Ureter (tissue), 1 donor: ENCODE data around the gene OCRL. TPM values are rescaled to one million over a fixed set of nuclear protein-coding genes. Genes with fewer than 3 reads are reported as not detected.

ENCODE experiments used
- DNase-seq: peaks from one replicate; pipeline ENCODE4 v3.0.0-alpha.2; 2020; ENCODE audit warnings: low spot score
- total RNA-seq: library from RNA; stranded (reverse); gene quantifications from one replicate; pipeline ENCODE4 v1.2.4, GENCODE V29; 2023
- donor health status: DM: yes; HTN: yes; CAD: no.

OCRL gene
- total RNA-seq, 1 donor from 2014 or later = 43.6 TPM

DNA sequence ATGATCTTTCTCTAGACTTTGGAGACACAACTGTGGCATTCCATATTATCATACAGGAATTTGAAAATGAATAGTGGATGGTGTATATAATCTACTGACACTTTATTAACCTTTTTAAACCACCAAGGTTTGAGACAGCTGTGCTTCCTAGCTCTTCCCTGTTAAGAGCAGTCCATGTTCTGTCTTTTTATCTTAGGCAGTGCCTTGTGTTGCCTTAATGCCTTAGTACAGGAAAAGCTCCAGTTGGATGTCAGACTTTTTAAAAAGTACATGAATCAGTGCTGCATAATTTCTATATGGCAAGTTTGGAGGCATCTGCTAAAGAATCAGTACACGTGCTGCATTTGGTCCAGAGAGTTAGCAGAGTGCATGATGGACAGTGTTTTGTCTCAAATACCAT, 45.1 kb downstream of the OCRL start:
- no peak for DNase-seq

- no peak for DNase-seq
Measured at GRCh38 chrX:129585691-129586090, 45.6 kb downstream of the OCRL start.

DNA sequence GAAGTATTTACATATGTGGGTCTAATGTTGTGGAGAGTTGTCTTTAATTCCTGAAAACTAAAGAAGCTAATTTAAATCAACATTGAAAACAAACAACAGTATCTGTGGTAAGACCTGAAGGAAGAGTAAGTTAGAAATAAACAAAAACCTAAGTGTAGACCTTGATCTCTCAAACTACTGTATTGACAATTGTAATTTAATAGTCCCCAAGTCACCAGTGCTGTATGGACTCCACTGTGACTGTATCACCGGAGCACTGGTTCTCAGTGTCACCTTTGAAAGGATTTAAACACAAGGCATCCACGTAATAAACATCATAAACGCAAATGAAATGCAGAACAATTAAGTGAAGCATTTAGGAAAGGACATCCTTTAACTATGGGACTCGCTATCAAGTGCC, 46.4 kb downstream of the OCRL start:
- no peak for DNase-seq

GRCh38 chrX:129590596-129590995, 50.5 kb downstream of the OCRL start:
- no peak for DNase-seq

DNA sequence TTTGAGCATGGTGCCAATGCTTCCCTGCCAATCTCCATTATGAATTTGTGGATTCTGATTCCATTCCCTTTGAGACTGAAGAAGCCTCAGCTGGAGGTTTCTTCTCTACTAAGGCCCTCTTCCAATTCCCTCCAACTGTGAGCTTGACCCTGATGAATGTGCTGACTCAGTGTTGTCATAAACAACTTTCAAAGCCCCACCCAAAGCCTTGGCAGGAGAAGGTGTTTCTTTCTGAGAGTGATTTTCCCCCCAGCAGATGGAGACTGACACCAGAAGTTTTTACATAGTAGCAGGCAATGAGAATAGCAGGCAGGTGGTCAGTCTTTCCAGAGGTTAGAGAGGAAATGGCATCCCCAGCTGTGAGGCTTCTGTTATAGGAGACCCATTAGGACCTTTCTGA, 53.1 kb downstream of the OCRL start:
- DNase-seq = no peak

GRCh38 chrX:129594781-129595180, 54.7 kb downstream of the OCRL start:
- DNase-seq = no peak

DNA sequence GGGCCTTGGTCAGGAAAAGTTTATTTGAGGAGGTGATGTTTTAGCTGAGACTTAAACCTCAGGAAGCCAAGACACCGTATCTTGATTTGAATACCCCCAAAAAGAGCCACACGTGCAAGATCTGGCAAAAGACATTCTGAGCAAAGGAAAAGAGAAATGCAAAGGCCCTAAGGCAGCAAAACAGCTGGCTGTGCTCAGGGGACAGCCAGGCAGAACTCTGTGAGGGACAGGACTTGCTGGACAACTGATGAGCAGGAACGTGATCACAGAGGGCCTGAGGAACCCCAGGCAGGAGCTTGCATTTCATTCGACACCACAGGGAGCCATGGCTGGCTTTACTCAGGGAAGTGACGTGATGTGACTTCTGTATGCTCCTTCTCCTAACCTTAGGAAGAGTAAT, 56.0 kb downstream of the OCRL start:
- no peak for DNase-seq

DNA sequence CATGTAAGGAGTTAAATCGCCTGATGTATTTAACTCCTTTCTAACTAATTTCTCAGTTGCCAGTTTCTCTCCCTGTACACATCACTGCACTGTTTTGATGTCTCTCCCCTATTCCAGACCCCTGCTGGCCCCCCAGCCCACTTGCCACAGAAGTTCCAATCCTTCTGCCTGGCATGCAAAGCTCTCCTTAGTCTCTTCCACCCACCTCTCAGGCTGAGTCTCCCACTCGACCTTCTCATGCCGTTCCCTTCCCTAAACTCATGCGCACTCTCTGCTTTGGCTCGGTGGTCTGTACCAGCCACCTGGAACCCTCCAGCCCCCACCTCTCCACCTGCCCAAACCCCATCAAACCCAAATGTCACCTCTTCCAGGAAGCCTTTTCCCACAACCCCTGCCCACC, 57.8 kb downstream of the OCRL start:
- DNase-seq = no peak

GRCh38 chrX:129599499-129599898, 59.4 kb downstream of the OCRL start:
- DNase-seq = no peak

DNA sequence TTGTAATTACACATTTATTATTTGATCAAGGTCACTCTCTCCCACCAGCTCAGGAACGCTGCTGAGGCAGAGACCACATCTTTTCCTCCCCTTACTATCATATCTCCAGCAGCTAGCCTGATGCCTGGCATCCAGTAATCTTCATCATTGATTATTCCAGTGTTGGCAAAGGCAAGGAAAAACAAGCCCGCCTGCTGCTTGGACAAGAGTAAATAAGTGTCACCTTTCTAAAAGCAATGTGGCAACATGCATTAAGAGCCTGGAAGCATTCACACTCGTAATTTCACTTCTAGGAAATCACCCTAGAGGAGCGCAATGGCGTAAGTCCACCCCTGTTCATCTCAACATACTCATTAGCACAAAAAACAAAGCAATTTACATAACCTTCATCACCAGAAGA, 59.9 kb downstream of the OCRL start:
- DNase-seq = no peak

GRCh38 chrX:129600981-129601424, 60.9 kb downstream of the OCRL start:
- no peak for DNase-seq

- peak; percentile 67 for DNase-seq
Measured at GRCh38 chrX:129606918-129607317, 66.9 kb downstream of the OCRL start.

- no peak for DNase-seq
Measured at GRCh38 chrX:129608496-129608895, 68.4 kb downstream of the OCRL start.

DNA sequence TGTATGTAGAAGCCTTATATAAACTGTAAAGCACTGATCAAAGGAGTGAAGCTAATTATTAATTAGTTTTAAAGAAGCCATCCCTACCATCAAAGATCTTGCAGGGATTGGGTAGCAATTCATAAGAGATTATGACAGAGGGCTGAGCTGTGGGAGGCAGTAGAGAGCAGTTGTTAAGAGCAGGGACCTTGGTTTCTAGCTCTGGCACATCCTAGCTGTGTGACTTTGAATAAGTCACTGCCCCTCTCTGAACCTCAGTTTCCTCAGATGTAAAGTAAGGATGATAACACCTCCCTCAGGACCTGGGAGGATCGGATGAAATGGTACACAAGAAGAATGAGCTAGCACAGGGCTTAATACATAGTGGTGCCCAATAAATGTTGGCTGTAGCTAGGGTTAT, 69.3 kb downstream of the OCRL start:
- DNase-seq = no peak

DNA sequence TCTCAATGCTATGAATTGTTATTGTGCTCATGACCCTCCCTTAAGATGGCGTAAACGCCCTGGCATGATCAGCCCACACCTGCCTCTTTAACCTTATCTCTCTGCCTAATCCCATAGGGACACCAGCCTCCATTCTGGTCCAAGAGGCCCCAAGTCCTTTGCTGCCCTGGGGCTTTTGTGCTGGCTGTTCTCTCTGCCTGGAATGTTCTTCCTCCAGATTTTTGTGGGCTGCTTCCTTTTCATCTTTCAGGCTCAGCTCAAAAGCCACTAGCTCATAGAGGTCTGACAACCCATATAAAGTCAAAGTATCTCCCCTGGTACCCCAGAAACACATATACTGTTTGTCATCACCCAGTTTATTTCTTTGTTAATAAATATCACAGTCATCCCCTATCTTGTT, 72.3 kb downstream of the OCRL start:
- no peak for DNase-seq

DNA sequence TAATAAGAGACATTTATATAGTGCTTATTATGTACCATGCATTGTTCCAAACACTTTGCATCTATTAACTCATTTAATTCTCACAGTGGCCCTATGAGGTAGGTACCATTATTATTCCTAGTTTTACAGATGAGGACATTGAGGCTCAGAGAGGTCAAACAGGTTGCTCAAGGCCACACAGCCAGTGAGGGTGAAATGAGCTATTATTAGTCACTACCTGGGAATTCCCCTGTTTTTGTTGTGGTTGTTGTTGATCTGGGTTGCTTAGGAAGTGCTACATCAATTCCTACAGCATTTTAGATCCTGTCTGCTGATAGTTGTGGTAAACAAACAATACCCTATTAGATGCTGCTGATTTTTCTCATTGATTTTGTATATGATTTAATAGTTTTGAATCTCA, 73.5 kb downstream of the OCRL start:
- DNase-seq = no peak

- DNase-seq = no peak
Measured at GRCh38 chrX:129614481-129615255, 74.6 kb downstream of the OCRL start.

GRCh38 chrX:129617420-129617819, 77.4 kb downstream of the OCRL start:
- no peak for DNase-seq

DNA sequence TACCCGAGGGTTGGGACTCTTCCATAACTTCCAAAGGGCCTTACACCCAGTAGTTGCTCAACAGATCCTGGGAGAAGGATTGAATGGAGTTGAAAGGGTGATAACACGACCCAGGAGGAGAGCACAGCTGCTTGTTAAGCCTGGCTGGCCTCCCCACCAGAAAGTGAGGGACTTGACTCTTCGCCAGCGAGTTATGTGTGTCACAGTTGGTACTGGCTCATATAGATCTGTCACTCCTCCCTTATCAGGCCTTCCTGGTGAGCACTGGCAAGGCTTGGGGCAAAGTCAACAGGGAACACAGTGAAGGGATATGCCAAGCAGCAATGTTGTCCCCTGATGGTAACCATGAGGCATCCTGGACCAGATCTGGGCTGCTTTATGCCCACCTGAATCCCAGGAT, 78.9 kb downstream of the OCRL start:
- no peak for DNase-seq

DNA sequence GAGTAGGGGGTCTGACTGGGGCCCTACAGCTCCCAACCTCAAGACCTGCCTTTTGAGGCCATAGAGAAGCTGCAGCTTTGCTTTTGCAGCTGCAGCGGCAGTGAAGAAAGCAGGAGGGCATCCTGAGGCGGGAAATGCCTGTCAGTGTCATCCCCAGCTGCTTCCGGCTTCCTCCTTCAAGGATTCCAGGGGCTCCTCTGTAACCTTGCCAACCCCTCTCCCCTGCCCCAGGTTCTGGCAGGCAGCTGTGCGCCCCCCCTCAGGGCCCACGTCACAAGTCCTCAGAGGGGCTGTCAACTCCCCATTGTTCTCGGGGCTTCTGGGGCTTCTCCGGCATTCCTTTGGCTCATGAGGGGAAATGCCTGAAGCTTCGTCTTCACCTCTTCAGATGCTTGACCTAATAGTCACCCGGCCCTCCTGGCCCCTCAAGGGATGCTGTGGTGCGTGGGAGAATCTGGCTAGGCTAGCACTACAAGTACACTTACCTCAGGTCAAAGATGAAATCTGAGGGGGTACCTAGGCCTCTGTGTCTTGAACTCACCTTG, 82.8 kb downstream of the OCRL start:
- DNase-seq = no peak

DNA sequence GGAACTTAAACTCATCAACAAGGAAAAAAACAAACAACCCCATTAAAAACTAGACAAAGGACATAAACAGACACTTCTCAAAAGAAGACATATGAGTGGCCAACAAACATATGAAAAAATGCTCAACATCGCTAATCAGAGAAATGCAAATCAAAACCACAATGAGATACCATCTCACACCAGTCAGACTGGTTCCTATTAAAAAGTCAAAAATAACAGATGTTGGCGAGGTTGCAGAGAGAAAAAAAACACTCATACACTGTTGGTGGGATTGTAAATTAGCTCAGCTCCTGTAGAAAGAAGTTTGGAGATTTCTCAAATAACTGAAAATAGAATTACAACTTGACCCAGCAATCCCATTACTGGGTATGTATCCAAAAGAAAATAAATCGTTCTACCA, 86.0 kb downstream of the OCRL start:
- no peak for DNase-seq

GRCh38 chrX:129629837-129630236, 89.8 kb downstream of the OCRL start:
- DNase-seq = no peak

DNA sequence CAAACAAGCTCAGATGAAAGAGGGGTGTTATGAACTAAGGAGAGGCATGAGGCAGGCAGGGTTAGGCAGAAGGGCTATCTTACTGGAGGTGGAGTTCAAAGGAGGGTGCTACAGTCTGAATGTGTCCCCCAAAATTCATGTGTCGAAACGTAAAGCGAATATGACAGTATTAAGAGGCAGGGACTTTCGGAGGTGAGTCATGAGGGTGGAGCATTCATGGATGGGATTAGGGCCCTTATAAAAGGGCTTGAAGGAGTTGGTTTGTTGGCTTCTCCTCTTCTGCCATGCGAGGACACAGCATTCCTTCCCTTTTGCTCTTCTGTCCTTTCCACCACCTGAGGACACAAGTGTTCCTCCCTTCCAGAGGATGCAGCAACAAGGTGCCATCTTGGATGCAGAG, 91.8 kb downstream of the OCRL start:
- DNase-seq = no peak

GRCh38 chrX:129632443-129632842, 92.4 kb downstream of the OCRL start:
- DNase-seq = no peak
